ENCODE measurements around the gene ABI3BP.

The ABI3BP gene

DNA sequence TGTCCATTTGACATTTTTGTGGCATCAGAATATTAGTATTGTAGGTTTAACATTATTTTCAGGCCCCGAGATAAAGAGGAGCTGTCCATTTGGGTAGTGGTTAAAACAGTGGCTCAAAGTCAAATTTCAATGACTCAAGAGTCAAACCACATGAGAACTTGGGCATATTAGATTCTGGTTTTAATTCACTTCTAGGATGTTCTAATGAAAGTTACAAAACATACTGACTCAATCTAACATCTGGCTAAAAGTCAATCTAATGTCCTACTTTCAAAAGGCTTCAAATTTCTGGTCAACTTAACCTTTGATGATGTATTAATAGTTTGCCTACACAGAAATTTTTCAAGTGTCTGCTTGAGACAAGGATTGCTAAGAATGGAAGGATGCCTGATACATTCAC lies 112.4 kb downstream of the ABI3BP start:
- no peak overlapping the region for H3K4me3 ChIP-seq (ENCODE audit: low read depth, low read length)
- TF ChIP-seq, protein P1, sequence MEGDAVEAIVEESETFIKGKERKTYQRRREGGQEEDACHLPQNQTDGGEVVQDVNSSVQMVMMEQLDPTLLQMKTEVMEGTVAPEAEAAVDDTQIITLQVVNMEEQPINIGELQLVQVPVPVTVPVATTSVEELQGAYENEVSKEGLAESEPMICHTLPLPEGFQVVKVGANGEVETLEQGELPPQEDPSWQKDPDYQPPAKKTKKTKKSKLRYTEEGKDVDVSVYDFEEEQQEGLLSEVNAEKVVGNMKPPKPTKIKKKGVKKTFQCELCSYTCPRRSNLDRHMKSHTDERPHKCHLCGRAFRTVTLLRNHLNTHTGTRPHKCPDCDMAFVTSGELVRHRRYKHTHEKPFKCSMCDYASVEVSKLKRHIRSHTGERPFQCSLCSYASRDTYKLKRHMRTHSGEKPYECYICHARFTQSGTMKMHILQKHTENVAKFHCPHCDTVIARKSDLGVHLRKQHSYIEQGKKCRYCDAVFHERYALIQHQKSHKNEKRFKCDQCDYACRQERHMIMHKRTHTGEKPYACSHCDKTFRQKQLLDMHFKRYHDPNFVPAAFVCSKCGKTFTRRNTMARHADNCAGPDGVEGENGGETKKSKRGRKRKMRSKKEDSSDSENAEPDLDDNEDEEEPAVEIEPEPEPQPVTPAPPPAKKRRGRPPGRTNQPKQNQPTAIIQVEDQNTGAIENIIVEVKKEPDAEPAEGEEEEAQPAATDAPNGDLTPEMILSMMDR (IDR thresholded peaks at IDR 0.05; ENCODE audit: low read depth, low read length), result no peak
- TF ChIP-seq, protein P2, sequence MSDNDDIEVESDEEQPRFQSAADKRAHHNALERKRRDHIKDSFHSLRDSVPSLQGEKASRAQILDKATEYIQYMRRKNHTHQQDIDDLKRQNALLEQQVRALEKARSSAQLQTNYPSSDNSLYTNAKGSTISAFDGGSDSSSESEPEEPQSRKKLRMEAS (IDR thresholded peaks at IDR 0.05; ENCODE audit: low read depth, low read length), result no peak
- TF ChIP-seq MYC (IDR thresholded peaks at IDR 0.05; ENCODE audit: low read depth, low read length), result no peak
- TF ChIP-seq POLR2A (IDR thresholded peaks at IDR 0.05; ENCODE audit: extremely low read depth, insufficient read length), result no peak
- DNase-seq (ENCODE audit: low read depth), result no peak

GRCh38 chr3:100880072-100880471 lies 113.1 kb downstream of the ABI3BP start:
- TF ChIP-seq, protein P1 (IDR thresholded peaks at IDR 0.05; ENCODE audit: low read depth, low read length), result no peak
- TF ChIP-seq POLR2A (IDR thresholded peaks at IDR 0.05; ENCODE audit: extremely low read depth, insufficient read length), result no peak
- TF ChIP-seq MYC (IDR thresholded peaks at IDR 0.05; ENCODE audit: low read depth, low read length), result no peak
- TF ChIP-seq, protein P2 (IDR thresholded peaks at IDR 0.05; ENCODE audit: low read depth, low read length), result no peak
- no peak overlapping the region for H3K4me3 ChIP-seq (ENCODE audit: low read depth, low read length)
- no peak for DNase-seq (ENCODE audit: low read depth)

GRCh38 chr3:100879195-100879810 lies 113.9 kb downstream of the ABI3BP start:
- H3K4me3 ChIP-seq (ENCODE audit: low read depth, low read length), result no peak overlapping the region
- DNase-seq (ENCODE audit: low read depth), result no peak
- TF ChIP-seq, protein P1 (IDR thresholded peaks at IDR 0.05; ENCODE audit: low read depth, low read length), result no peak
- TF ChIP-seq POLR2A (IDR thresholded peaks at IDR 0.05; ENCODE audit: extremely low read depth, insufficient read length), result no peak
- TF ChIP-seq, protein P2 (IDR thresholded peaks at IDR 0.05; ENCODE audit: low read depth, low read length), result no peak

- DNase-seq (ENCODE audit: low read depth), result no peak
- no peak overlapping the region for H3K4me3 ChIP-seq (ENCODE audit: low read depth, low read length)
Observed at GRCh38 chr3:100877286-100877685, 115.9 kb downstream of the ABI3BP start.

DNA sequence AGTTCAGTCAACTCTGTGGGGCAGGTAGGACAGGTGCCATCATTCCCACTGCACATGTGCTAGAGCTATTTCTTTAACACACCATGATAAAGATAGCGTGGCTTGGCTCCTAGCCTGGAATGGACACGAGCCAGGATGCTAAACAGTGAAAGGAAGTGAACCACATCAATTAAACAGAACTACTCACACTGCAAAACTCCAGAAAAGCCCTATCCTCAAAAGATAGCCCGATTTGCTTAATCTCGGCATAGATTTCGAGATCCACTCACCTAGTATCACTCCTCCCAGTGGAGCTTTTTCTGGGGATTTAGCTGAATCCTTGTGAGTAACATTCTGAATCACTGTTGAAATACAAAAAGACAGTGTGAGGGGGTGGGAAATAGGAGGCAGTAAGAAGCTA lies 118.0 kb downstream of the ABI3BP start:
- DNase-seq (ENCODE audit: low read depth), result no peak
- H3K4me3 ChIP-seq (ENCODE audit: low read depth, low read length), result no peak overlapping the region
- TF ChIP-seq POLR2A (IDR thresholded peaks at IDR 0.05; ENCODE audit: extremely low read depth, insufficient read length) (no peak), MYC (IDR thresholded peaks at IDR 0.05; ENCODE audit: low read depth, low read length) (no peak)
- TF ChIP-seq, protein P1 (IDR thresholded peaks at IDR 0.05; ENCODE audit: low read depth, low read length), result no peak
- TF ChIP-seq, protein P2 (IDR thresholded peaks at IDR 0.05; ENCODE audit: low read depth, low read length), result no peak

More at GRCh38 chr3:100877286-100877685, 115.9 kb downstream of the ABI3BP start:
- TF ChIP-seq, protein P2 (IDR thresholded peaks at IDR 0.05; ENCODE audit: low read depth, low read length), result no peak
- TF ChIP-seq POLR2A (IDR thresholded peaks at IDR 0.05; ENCODE audit: extremely low read depth, insufficient read length), result no peak
- TF ChIP-seq, protein P1 (IDR thresholded peaks at IDR 0.05; ENCODE audit: low read depth, low read length), result no peak
- no peak for TF ChIP-seq MYC (IDR thresholded peaks at IDR 0.05; ENCODE audit: low read depth, low read length)

Data from NB4 (cell line).